Fibroblast of skin of scalp (primary cell): ENCODE measurements around the gene LTF.

ENCODE experiments used
- DNase-seq: peaks from one replicate; pipeline ENCODE4 v3.0.0-alpha.2; 2013

Gene LTF

DNA sequence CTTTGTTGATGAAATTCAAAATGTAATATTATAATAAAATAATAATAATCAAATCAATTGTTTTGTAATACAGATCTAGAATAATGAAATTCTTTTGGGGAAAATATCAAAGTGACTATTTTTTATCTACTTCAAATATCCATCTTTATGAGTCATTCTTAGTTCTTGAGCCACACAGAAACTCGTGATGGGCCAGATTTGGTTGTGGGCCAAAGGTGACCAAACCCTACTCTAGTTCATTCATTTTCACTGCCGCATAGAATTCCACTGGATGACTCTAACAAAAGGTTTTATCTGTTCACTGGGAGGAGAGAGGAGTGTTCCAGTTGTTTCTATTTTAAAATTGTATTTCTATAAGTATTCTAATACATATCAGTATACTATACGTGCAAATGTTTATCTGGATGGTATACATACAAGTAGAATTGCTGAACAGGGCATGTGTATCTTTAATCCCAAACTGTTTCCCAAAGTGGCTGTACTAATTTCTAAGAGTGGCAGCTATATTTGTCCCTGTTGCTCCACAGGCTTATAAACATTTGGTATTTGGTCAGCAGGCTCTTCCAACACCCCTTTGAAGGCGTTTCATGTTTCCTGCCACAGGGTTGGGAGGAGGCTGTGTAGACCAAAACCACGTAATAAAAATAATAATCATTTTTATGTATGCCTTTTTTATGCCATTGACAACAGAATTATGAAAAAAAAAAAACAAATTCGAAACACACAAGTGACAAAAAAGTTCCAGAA, 25.8 kb upstream of the LTF start:
- DNase-seq: no peak

DNA sequence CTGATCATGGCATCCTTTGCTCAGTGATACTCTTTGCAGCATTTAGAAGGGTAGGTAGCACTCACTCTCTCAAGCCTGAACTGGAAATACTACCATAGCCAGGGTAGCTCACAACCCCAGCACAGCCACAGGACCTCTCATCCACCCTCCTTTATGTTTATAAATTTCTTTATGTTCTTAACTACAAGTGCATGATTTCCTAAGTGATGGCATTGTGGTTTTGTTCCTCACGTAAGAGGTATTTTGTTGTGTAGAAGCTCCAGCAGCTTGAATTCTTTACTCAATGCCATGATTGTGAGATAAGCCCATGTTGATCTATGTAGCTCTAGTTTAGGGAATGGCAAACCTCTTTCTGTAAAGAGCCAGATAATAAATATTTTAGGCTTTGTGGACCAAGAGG, 25.2 kb upstream of the LTF start:
- peak; percentile 22 for DNase-seq

DNA sequence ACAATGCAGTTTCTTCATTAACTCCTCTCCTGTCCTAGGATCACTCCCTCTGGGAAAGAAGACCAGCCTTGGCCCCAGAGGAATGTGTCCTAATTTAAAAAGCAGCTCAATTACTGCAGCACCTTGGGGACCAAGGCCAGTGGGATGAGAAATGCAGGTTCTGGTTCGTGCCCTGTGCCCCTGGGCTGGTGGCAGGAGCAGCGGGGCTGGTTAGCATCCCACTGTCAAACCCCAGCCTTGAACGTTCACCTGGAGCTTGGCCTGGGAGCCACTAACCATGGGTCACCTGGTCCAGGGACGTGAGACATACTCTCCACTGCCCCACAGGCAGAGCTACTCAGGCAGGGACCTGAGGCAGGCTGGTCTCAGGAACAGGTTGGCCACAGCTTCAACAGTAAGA, 24.7 kb upstream of the LTF start:
- no peak for DNase-seq

DNA sequence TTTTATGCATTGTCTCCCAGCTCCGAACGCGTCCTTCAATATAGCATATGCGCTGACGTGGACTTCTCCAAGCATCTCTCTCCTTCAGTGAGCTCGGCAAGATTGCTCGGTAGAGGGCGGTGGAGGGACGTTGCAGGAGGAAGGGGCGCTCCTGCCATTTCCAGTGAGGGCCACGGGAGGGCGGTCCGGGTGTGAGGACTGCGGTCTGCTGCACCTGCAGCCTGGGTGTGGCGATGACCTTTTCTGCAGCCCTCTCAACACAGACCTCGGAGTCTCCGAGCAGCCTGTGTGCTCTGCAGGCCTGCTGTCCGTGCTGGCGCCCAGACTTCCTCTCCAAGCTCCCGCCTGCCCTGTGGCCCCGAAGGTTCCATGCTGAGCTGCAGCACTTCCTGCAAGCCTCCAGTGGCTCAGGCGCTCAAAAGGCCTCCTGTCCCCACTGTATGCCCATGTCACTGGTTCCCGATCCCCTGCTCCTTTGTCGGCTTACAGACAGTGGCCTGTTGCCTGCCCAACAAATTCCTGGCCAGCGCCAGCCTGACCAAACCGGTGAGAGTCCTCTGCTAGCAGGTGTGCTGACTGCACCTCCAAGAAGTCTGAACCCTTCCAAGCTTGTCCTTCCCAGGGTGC, 24.1 kb upstream of the LTF start:
- peak; percentile 87 for DNase-seq

DNA sequence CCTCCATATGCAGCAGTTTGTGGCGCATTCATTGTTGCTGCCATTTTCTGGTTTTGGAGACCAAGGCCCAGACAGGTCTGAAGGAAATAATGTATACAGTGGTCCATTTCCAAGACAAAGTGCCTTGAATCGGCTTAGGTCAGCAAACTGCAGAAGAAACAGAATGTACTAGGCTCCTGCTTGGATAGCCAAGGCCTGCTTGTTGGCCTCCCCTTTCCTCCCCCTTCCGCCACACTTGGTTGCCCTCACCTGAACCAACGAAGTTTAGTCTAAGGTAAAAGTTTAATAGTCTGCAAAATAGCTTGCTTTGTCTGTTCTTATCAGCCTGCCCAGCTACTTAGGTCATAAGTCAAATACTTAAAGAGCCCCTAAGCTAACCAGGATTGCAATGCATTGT, 21.1 kb upstream of the LTF start:
- no peak for DNase-seq

DNA sequence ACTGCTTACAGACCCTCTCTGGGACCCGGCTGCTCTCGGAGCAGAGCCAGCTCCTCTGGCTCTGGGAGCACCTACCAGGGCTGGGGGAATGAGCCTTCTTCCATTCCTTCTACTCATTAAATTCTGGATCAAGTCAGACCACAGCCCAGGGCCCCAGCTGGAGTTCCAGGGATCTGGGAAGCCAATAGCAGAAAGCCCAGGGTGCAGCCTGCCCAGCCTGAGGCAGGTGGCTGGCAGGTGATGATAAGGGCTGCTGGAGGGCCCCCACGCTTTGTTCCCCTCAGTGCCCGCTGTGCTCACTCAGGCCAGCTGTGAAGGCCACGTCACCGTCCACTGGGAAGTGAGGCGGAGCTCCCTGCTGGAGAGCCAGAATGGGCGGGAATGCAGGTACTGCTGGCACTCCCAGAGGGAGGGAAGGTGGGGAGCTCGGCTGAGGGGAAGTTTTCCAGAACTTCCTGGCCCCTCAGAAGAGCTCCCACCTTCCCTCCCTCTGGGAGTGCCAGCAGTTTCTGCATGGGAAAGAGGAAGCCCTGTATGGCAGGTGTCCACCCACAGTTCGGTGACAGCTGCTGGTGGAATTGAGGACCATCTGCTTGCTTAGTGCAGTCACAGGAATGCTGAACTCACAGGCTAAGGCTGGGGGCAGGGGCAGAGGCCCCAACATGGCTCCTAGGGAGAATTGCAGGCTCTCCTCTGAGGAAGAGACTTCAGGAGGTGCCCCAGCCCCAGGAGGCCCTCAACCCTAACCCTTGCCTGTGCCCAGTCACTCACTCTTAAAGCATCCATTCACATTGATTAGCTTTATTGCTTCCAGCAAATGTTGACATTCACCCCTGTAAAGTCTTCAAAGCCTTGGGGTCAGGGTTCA, 20.4 kb upstream of the LTF start:
- no peak for DNase-seq

DNA sequence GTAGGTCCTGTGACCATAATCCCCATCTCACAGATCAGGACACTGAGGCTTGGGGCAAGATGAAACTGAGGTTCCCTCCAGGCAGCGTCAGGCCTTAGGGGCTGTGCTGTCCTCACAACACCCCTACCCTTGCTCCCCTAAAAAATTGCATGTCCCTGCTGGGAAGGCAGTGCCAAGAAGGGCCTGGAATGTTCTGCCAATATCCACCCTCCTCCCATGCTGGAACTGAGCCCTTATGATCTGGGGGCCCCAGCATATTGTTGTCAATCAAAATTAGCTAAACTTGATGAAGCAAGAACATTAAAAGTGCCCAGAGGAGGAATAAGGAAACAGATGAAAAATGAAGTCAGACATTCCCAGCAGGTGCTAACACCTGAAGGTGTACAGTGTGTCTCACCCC, 19.7 kb upstream of the LTF start:
- DNase-seq: no peak

DNA sequence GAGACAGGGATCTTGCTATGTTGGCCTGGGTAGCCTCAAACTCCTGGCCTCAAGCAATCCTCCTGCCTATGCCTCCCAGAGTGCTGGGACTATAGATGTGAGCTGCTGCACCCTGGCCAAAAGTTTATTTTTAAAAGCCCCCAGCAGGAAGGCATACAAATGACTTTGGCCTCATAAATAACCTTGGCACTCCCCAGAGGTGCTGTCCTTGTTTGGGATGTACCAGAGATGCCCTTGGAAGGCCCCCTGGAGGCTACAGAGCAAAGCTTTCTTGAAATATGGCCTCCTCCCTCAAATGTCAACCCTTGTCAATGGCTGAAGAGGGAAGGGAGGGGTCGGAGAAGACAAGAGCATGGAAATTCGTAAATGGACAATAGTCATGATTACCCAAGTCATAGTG, 19.1 kb upstream of the LTF start:
- DNase-seq: no peak

DNA sequence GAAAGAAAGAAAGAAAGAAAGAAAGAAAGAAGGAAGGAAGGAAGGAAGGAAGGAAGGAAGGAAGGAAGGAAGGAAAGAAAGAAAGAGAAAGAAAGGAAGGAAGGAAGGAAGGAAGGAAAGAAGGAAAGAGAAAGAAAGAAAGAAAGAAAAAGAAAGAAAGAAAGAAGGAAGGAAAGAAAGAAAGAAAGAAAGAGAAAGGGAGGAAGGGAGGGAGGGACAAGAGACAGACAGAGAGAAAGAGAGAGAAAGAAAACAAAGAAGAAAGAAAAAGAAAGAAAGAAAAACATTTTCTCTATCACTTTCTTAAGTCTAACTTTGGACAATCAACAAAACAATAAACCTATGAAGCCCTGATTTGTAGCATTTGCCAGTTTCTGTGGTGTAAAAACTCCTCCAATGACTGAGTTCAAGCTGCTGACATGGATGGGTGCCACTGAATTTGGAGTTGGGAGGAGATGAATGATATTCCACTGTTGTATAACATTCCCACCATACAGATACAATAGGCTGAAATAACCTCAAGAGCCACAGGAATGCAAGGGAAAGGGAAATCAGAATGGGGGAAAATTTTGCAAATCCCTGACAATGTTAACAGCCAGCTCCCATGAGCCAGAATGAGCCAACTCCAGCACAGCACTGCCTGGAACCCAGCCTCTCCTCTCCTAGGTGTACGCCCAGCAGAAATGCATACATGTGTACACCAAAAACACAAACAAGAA, 18.1 kb upstream of the LTF start:
- peak; percentile 91 for DNase-seq

DNA sequence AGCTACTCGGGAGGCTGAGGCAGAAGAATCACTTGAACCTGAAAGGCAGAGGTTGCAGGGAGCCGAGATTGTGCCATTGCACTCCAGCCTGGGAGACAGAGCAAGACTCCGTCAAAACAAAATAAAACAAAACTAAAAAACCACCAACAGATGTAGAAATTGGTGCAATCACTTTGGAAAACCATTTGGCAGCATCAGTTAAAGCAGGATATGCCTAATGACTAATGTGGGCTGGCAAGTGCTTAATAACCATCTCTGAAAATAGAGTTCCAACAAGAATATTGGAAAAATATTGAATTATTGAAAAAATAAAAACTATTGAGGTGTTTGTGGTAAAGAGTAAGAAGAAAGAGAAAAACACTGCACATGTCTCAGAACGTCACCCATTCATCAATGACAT, 16.9 kb upstream of the LTF start:
- DNase-seq: no peak

DNA sequence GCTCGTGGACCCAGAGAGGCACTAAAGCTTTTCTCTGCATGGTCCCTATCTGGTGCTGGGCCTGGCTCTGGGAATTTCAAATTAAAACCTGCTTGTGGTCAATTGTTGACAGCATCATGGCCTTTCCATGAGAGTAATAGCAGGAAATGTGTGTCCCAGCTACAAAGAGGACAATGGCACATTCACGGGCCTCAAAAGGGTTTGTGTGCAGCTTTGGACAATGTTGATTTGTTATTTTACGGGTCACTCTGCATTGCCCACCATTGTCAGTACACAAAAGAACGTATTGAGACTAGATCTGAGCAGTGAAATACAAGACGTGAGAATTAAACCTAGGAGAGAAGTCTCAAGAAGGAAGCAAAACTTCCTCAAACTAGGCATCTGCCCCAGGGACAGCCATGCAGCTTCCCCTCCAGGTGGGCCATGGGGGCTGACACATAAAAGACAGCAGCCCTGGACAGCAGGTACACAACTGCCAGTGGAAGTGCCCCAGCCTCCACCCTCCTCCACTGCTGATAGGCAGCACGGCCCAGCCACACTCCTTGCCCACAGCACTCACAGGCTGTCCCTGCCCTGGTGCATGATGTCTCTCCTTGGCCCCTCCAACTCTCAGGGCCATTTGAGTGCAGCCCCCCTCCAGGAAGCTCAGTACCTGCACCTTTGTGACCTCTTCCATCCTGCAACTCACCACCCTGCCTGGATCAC, 15.9 kb upstream of the LTF start:
- DNase-seq: no peak

DNA sequence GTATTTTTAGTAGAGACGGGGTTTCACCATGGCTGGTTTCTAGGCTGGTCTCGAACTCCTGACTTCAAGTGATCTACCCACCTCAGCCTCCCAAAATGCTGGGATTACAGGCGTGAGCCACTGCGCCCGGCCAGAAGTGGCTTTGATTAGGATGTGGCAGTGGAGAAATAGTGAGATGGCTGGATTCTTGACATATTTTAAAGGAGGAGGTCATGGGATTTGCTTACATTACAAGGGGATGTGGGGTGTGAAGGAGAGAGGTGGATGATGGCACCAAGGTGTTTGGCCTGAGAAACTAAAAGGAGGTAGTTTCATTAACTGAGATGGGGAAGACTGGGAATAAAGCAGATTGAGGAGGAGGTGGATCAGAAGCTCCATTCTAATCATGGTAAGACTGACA, 15.0 kb upstream of the LTF start:
- DNase-seq: peak; percentile 26

DNA sequence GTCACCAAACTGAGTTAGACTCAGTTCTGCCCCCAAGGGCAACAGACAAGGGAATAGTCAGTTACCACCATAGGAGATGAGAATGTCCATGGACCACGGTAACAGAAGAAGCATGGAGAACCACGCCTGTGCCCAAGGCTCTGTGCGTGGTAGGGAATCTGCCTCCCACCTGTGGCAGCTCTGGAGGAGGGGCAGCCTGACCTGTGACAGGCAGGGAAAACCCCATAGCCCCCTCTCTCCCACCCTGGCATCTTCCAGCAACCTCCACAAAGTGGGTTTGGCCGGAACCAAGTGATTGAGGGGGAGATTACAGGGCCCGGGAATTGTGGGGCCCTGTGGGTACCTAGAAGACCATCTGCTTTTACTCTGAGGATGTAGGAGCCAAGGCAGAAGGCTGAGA, 14.3 kb upstream of the LTF start:
- no peak for DNase-seq

DNA sequence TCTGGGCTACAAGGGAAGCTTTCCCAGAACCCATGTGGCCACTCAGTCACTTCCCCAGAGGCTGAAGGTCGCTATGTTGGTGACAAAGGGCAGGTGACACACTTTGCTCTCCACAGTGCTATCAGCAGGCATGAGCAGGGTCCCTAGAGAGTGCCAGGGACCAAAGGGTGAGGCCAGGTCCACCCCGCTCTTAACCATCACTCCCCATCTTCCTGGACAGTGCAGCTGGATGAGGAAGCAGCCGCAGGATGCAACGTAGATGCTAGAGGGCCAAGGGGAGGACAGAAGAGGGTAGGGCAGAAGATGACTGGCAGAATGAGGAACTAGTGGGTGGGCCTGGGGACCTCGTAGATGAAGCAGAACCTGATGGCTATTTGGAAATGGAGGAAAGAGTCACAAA, 13.6 kb upstream of the LTF start:
- no peak for DNase-seq

DNA sequence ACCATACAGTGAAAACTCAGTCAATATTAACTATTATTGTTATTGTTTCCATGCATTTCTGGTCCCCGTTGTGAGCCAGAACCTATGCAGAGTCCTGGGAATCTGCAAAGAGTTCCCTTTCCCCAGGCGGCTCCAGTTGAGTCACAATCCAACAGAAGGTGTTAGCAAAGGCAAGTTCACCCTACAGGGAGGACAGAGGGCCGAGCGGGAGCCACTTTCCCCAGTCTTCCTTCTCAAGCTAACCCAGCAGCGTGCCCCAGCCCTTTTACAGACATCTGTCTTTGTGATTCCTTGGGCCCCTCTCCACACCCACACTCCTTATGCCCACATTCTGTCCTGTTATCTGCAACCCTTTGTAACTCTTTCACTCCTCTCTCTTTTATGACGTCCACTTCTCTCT, 13.1 kb upstream of the LTF start:
- no peak for DNase-seq

DNA sequence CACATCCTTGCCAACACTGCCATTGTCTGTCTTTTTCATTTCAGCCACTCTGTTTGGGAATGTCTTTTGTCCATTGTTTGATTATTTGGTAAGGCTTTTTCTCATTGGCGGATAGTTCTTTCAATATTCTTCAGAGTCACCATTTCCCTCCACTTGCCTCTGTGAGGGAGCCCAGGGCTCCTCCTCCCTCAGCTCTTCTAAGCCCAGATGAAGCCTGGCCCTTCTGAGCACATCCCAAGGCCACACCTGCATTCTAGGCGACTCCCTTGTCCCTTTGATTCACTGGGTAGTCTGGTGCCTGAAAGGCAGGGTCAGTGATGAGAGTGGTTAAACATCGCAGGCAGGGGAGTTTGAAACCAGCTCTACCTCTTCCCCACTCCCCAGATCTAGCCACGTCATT, 12.4 kb upstream of the LTF start:
- DNase-seq: no peak

DNA sequence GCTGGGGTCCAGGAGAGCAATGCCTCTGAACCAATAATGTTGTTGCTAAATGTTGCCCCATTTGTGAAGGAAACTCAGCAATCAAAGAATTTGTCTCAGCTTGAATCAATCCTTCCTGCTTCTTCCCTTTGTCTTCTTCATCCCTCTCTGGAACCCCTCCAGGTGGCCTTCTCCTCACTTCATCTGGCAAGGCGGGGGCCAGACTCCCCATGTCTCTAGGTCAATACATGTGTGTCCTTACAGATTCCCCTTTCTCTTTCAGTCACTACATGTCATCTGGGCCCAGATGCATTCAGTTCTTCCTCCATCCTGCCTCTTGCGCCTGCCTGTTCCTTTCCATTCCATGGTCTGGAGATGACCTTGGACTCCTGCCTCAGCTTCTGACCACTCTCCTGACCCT, 8.0 kb upstream of the LTF start:
- DNase-seq: no peak

DNA sequence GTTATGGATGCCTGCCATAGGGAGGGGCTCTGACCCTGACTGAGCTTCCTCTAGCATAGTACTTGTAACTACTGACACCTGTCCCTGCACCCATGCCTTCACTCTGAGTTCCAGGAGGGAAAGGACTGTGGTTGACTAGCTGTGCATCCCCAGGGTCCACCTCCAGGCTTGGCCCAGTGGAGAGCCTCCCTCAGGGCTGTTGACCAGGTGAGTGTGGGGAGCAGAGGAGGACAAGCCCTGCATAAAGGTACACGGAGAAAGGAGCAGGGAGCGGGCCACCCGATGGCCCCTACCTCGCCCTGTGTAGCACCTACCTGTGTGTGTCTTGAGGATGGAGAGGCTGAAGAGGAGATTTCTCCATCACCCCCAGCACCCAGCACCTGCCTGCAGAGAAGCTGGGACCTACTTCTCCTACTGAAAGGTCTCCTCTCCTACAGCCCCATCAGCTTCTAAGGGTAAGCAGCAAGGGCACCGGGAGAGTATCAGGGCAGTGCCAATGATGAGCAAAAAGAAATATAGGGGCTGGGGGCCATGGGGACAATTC, 6.7 kb upstream of the LTF start:
- DNase-seq: no peak

DNA sequence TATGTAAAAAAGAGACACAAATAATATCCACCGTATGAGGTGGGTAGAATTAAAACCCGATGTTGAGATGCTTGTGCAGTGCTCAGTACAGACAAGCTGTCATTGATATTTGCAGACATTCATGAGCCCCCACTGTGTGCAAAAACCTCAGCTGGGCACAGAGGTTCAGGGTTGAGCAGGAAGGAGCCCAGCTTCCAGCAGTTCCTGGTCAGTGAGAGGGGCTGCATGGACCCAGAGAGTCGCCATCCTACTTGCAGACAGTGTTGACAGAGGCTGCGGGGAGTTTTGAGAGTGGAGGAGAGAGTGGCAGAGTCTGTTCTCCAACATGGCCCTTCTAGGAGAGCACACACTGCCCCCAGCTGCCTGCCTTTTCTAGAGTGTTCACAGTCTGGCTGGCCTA, 6.1 kb upstream of the LTF start:
- DNase-seq: no peak

DNA sequence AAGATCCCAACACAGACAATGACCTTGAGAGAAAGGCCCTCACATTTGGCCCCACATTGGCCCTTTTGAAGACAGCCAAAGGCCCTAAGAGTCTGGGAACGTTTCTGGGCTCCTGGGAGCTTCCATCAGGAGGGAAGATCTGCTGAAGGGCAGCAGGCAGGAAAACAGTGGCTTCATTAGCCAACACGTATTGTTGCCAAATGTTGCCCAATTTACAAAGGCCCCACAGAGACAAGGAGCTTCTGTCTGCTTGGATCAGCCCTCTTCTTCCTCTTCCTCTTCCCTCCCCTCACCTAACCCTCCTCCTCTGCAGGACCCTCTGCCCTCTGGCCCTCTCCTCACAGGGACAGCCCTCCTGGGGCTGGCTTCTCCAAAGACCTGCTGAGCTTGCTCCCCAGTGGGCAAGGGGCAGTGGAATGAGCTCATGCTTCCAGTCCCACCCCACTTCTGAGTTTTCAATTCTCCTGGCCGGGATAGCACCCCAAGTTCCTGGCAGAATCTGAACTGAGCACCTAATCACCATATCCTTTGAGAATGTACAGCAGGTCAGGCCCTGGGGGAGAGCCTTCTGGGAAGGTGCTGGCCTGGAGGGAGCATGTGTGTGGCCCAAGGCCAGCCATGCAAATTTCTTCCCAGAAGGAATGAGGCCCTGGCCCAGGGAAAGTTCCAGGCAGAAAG, 5.1 kb upstream of the LTF start:
- DNase-seq: no peak

DNA sequence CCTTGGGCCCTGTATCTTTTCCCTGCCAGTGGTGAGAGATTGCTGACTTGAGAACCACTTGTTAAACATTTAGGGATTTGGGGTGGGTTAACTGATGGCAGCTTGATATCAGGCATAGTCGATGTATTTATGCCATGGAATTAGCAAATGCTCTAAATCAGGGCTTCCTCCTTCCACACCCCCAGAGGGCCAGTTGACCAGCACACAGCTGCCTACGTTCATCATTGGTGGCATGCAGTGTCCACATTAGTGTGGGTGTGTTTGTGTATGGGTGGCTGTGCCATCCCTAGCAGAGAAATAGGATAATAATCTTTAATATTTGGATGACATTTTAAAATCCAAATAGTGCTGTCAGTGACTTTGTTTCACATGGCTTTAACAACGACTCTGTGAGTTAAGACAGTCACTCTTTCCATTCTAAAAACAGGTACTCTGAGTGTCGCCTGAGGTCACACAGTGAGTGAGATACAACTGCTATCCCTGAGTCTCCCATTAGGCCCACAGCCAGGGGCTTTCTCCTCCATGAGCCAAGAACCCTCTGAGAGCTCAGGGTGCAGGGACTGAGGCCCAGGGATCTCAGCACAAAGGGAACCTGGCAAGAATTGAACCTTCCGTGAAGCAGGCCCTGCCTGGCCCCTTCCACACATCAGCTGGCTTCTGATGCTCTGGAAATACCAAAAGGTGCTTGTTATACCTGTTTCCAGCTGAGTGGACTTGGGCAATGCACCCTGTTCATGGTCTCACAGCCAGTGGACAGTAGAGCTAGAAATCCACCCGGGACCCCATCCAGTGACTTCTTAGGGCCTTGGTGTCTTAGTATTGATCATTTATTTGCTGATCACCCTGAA, 4.3 kb upstream of the LTF start:
- no peak for DNase-seq
